ENCODE results near the gene BLOC1S6. TPM values are rescaled to one million over a fixed set of nuclear protein-coding genes. Genes with fewer than 3 reads are reported as not detected.

The BLOC1S6 gene
- total and polyA plus RNA-seq, 3 experiments from 2014 or later, result 50.0 to 56.7 (median 50.9) TPM

GRCh38 chr15:45635191-45635638, 48.0 kb downstream of the BLOC1S6 start:
- Mint-ChIP-seq H3K27ac (peak overlapping the region; percentile 88 to 99 (median 92)), H3K4me1 (peaks cover 45 to 53% (median 52%) of the 10 kb centered on the region in 3 donors), H3K9me3 (no peaks in the 10 kb centered on the region), H3K4me3 (peak overlapping the region; percentile 89 to 99 (median 97)), H3K27me3 (no peaks in the 10 kb centered on the region), H3K36me3 (peaks cover 0 to 17% (median 3%) of the 10 kb centered on the region in 3 donors)
- Histone ChIP-seq H3K27ac (ENCODE audit: low read depth, low read length) (peak overlapping the region; percentile 77), H3K4me1 (ENCODE audit: insufficient read depth, low read length) (peaks cover 30% of the 10 kb centered on the region), H3K36me3 (ENCODE audit: insufficient read depth, low read length) (no peaks in the 10 kb centered on the region), H3K27me3 (ENCODE audit: insufficient read depth, low read length, poor library complexity, severe bottlenecking) (no peaks in the 10 kb centered on the region), H3K9me3 (ENCODE audit: low read length) (no peaks in the 10 kb centered on the region), H3K4me3 (ENCODE audit: low read length) (peak overlapping the region; percentile 91)
- ChIA-PET CTCF (interaction anchor here (0.6 to 2.4 kb wide), 5 partner anchors 8 to 176 kb away, joined by 3 to 8 read pairs (median 4); no protein-coding TSS in a partner anchor), POLR2A (interaction anchor here (0.6 to 1.3 kb wide), 4 partner anchors 47 to 70 kb away, joined by 3 to 9 read pairs (median 4); no protein-coding TSS in a partner anchor)
- peak; percentile 59 to 73 (median 61) for DNase-seq

- Histone ChIP-seq H3K27ac (ENCODE audit: low read depth, low read length) (no peak overlapping the region), H3K4me1 (ENCODE audit: insufficient read depth, low read length) (peaks cover 30% of the 10 kb centered on the region), H3K4me3 (ENCODE audit: low read length) (peak overlapping the region; percentile 91), H3K9me3 (ENCODE audit: low read length) (no peaks in the 10 kb centered on the region), H3K36me3 (ENCODE audit: insufficient read depth, low read length) (no peaks in the 10 kb centered on the region), H3K27me3 (ENCODE audit: insufficient read depth, low read length, poor library complexity, severe bottlenecking) (no peaks in the 10 kb centered on the region)
- H3K9me3 Mint-ChIP-seq, result no peaks in the 10 kb centered on the region
- ChIA-PET CTCF (interaction anchor here (0.6 to 2.4 kb wide), 3 partner anchors 11 to 22 kb away, joined by 4 to 8 read pairs (median 7); no protein-coding TSS in a partner anchor), POLR2A (interaction anchor here (1.3 kb wide), 2 partner anchors 49 to 70 kb away, joined by 4 read pairs; no protein-coding TSS in a partner anchor)
- DNase-seq, result no peak
- peaks cover 0 to 22% (median 3%) of the 10 kb centered on the region in 3 donors for H3K36me3 Mint-ChIP-seq
- H3K27me3 Mint-ChIP-seq, result no peaks in the 10 kb centered on the region
- H3K27ac Mint-ChIP-seq, result peak overlapping the region; percentile 88 to 99 (median 92)
- H3K4me3 Mint-ChIP-seq, result peak overlapping the region; percentile 89 to 99 (median 97)
- peaks cover 46 to 59% (median 58%) of the 10 kb centered on the region in 3 donors for H3K4me1 Mint-ChIP-seq
Observed at GRCh38 chr15:45635763-45636292, 48.6 kb downstream of the BLOC1S6 start.

GRCh38 chr15:45637141-45637540, 50.0 kb downstream of the BLOC1S6 start:
- peaks cover 30% of the 10 kb centered on the region for H3K4me1 ChIP-seq (ENCODE audit: insufficient read depth, low read length)
- H3K36me3 ChIP-seq (ENCODE audit: insufficient read depth, low read length), result no peaks in the 10 kb centered on the region
- Mint-ChIP-seq H3K4me1 (peaks cover 54 to 72% (median 65%) of the 10 kb centered on the region in 3 donors), H3K27ac (peak overlapping the region; percentile 83 to 99 (median 95)), H3K27me3 (no peaks in the 10 kb centered on the region), H3K4me3 (peak overlapping the region; percentile 84 to 92 (median 89)), H3K9me3 (no peaks in the 10 kb centered on the region), H3K36me3 (peaks cover 0 to 32% (median 3%) of the 10 kb centered on the region in 3 donors)
- peak overlapping the region; percentile 12 for H3K27ac ChIP-seq (ENCODE audit: low read depth, low read length)
- CTCF ChIA-PET, result interaction anchor here (1.0 to 1.4 kb wide), 3 partner anchors 10 to 68 kb away, joined by 3 to 5 read pairs (median 4); partner anchors contain the start of gene BLOC1S6
- DNase-seq, result no peak
- peak overlapping the region; percentile 31 for H3K4me3 ChIP-seq (ENCODE audit: low read length)
- no peaks in the 10 kb centered on the region for H3K9me3 ChIP-seq (ENCODE audit: low read length)
- POLR2A ChIA-PET, result interaction anchor here (1.1 to 1.7 kb wide), 2 partner anchors 50 to 235 kb away, joined by 4 to 9 read pairs; partner anchors contain the start of gene BLOC1S6
- H3K27me3 ChIP-seq (ENCODE audit: insufficient read depth, low read length, poor library complexity, severe bottlenecking), result no peaks in the 10 kb centered on the region

DNA sequence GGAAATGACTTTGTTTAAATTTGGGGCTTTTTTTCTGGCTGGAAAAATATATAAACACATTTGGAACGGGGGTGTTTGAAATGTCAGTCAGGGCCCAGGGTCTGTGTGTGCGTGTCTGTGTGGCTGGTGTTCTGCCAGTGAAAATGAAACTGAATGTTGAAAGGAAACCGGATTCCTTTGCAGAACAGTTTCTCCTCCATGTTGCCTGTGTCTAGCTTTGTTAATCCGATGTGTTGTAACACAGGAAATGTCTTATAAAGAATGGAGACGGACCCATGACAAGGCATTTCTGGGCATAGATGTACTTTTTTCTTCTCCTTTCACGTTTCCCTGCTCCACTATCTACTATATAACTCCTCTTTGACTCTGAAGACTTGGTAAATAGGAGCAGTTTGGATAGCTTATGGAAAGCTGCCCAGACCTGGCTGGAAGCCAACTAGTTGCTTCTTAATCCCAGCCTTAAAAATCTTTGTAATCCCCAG, 50.4 kb downstream of the BLOC1S6 start:
- Mint-ChIP-seq H3K4me1 (peaks cover 56 to 77% (median 70%) of the 10 kb centered on the region in 3 donors), H3K9me3 (no peaks in the 10 kb centered on the region)
- POLR2A ChIA-PET, result interaction anchor here (1.1 to 1.7 kb wide), 2 partner anchors 50 to 235 kb away, joined by 4 to 9 read pairs; partner anchors contain the start of gene BLOC1S6

DNA sequence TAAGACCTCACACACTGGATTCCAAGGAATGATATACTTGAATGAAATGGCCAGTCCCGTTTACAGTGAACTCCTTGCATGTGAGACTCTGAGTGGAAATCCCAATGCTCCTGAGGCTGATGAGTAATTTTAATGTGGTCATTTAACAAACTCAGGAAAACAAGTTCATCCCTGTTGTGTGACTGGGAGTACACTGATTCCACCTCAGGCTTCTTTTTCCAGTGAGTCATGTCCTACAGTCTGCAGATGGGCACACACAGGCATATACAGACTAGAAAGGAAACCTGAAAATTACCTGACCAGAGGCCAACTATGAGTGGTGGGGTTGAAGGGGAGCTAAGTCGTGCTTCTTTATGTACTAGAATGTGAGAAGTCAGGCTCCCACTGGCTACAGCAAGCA, 53.4 kb downstream of the BLOC1S6 start:
- Mint-ChIP-seq H3K9me3 (no peaks in the 10 kb centered on the region), H3K36me3 (peaks cover 0 to 47% (median 7%) of the 10 kb centered on the region in 3 donors), H3K27me3 (no peaks in the 10 kb centered on the region), H3K27ac (no peak overlapping the region), H3K4me1 (peaks cover 71 to 96% (median 90%) of the 10 kb centered on the region in 3 donors), H3K4me3 (no peak overlapping the region)
- POLR2A ChIA-PET, result no interaction called here
- no peak overlapping the region for H3K27ac ChIP-seq (ENCODE audit: low read depth, low read length)
- H3K9me3 ChIP-seq (ENCODE audit: low read length), result no peaks in the 10 kb centered on the region
- H3K36me3 ChIP-seq (ENCODE audit: insufficient read depth, low read length), result no peaks in the 10 kb centered on the region
- H3K4me1 ChIP-seq (ENCODE audit: insufficient read depth, low read length), result peaks cover 39% of the 10 kb centered on the region
- no peak for DNase-seq
- no peaks in the 10 kb centered on the region for H3K27me3 ChIP-seq (ENCODE audit: insufficient read depth, low read length, poor library complexity, severe bottlenecking)
- CTCF ChIA-PET, result no interaction called here
- H3K4me3 ChIP-seq (ENCODE audit: low read length), result no peak overlapping the region

More for the DNA sequence above, 50.4 kb downstream of the BLOC1S6 start:
- Mint-ChIP-seq H3K36me3 (peaks cover 0 to 37% (median 5%) of the 10 kb centered on the region in 3 donors), H3K27ac (peak overlapping the region; percentile 83 to 99 (median 95)), H3K27me3 (no peaks in the 10 kb centered on the region), H3K4me3 (peak overlapping the region; percentile 84 to 92 (median 89))
- Histone ChIP-seq H3K4me3 (ENCODE audit: low read length) (peak overlapping the region; percentile 31), H3K4me1 (ENCODE audit: insufficient read depth, low read length) (peaks cover 30% of the 10 kb centered on the region), H3K27me3 (ENCODE audit: insufficient read depth, low read length, poor library complexity, severe bottlenecking) (no peaks in the 10 kb centered on the region), H3K27ac (ENCODE audit: low read depth, low read length) (peak overlapping the region; percentile 12), H3K36me3 (ENCODE audit: insufficient read depth, low read length) (no peaks in the 10 kb centered on the region), H3K9me3 (ENCODE audit: low read length) (no peaks in the 10 kb centered on the region)
- DNase-seq, result peak; percentile 16 to 74 (median 64)
- CTCF ChIA-PET, result interaction anchor here (1.0 to 1.4 kb wide), 3 partner anchors 9 to 68 kb away, joined by 3 to 5 read pairs (median 4); partner anchors contain the start of gene BLOC1S6

DNA sequence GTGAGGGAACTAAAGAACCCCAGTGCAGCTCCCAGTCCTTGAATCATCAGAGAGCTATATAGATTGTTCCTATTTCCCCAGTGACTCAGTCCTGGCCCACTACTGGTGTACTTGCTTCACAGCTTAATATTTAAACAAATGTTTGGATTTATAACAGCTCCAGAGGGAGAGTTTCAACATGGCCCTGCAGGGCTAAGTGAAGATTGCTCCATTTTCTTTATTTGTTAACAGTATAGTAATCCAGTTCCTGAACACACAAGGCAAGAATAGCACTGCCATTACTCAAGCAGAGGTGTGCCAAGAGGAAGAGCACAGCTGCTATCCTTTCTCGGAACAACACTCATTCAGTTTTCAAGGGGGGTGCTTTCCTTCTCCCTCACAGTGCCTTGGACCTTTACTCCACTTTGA, 54.2 kb downstream of the BLOC1S6 start:
- Histone ChIP-seq H3K9me3 (ENCODE audit: low read length) (no peaks in the 10 kb centered on the region), H3K4me1 (ENCODE audit: insufficient read depth, low read length) (peaks cover 39% of the 10 kb centered on the region), H3K27ac (ENCODE audit: low read depth, low read length) (no peak overlapping the region), H3K4me3 (ENCODE audit: low read length) (no peak overlapping the region), H3K36me3 (ENCODE audit: insufficient read depth, low read length) (no peaks in the 10 kb centered on the region), H3K27me3 (ENCODE audit: insufficient read depth, low read length, poor library complexity, severe bottlenecking) (no peaks in the 10 kb centered on the region)
- DNase-seq, result no peak
- H3K27ac Mint-ChIP-seq, result peak overlapping the region in 2 of 8 donors; percentile 8 to 51
- no peaks in the 10 kb centered on the region for H3K9me3 Mint-ChIP-seq
- H3K4me3 Mint-ChIP-seq, result no peak overlapping the region
- H3K36me3 Mint-ChIP-seq, result peaks cover 0 to 47% (median 7%) of the 10 kb centered on the region in 3 donors
- ChIA-PET CTCF (no interaction called here), POLR2A (no interaction called here)
- H3K27me3 Mint-ChIP-seq, result no peaks in the 10 kb centered on the region
- peaks cover 70 to 97% (median 92%) of the 10 kb centered on the region in 3 donors for H3K4me1 Mint-ChIP-seq

DNA sequence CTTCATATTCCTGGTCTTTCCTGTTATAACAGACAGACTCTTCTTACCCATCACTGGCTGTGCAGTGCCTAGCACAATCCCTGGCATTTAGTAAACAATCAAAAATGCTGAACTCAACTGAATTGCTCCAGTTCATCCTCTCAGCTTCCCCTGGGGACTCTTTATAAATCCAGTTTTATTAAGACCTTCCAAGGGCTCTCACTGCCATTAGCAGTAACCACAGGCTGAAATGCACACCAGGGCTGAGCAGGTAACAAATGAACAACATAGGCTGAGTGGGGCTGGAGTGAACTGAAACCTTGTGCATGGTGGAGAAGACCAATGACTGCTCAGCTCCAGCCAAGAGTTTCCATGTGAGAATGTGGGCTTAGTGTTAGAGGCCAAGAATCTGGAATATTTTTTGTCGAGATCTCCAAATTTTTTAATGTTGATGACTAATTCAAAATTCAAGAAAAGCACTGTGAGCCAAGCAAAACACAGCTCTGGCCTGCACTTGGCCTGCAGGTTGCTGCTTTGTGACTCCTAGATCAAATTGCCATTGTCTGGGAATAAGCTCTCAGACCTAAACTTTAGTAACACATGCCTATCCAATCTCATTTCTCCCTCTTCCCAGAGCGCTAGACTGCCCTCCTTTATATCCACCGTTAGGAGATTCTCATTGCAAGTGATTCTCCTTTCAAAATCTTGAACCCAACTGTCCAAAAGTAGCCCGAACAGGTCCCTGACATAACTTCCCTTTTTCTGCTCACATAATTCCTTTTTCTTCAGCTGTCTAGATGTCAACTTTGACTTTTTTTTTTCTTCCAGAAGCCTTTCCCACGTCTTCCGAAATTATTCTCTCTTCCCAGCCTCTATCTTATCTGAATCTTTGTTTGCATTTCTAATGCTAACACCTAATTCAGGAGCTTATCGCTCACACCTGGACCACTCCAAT, 55.1 kb downstream of the BLOC1S6 start:
- Mint-ChIP-seq H3K27ac (peak overlapping the region in 2 of 8 donors; percentile 8 to 60), H3K4me3 (peak overlapping the region in 1 of 7 donors; percentile 10), H3K36me3 (peaks cover 0 to 51% (median 7%) of the 10 kb centered on the region in 3 donors), H3K9me3 (no peaks in the 10 kb centered on the region), H3K4me1 (peaks cover 70 to 94% (median 92%) of the 10 kb centered on the region in 3 donors), H3K27me3 (no peaks in the 10 kb centered on the region)
- Histone ChIP-seq H3K27me3 (ENCODE audit: insufficient read depth, low read length, poor library complexity, severe bottlenecking) (no peaks in the 10 kb centered on the region), H3K9me3 (ENCODE audit: low read length) (no peaks in the 10 kb centered on the region), H3K27ac (ENCODE audit: low read depth, low read length) (no peak overlapping the region), H3K4me1 (ENCODE audit: insufficient read depth, low read length) (peaks cover 31% of the 10 kb centered on the region), H3K36me3 (ENCODE audit: insufficient read depth, low read length) (no peaks in the 10 kb centered on the region), H3K4me3 (ENCODE audit: low read length) (no peak overlapping the region)
- CTCF ChIA-PET, result interaction anchor here (0.9 kb wide), 1 partner anchor 184 kb away, joined by 3 read pairs; no protein-coding TSS in a partner anchor
- POLR2A ChIA-PET, result no interaction called here
- DNase-seq, result no peak
